Measurements from ENCODE around the gene TTC7B.

The TTC7B gene

GRCh38 chr14:90488256-90488655, 328.0 kb downstream of the TTC7B start:
- H3K27ac Mint-ChIP-seq, result no peak overlapping the region
- no peaks in the 10 kb centered on the region for H3K9me3 Mint-ChIP-seq
- peaks cover 12% of the 10 kb centered on the region for H3K4me1 Mint-ChIP-seq (ENCODE audit: low read depth)
- H3K36me3 Mint-ChIP-seq (ENCODE audit: low read depth), result no peaks in the 10 kb centered on the region
- H3K4me3 Mint-ChIP-seq, result no peak overlapping the region
- DNase-seq, result no peak
- peaks cover 4% of the 10 kb centered on the region for H3K27me3 Mint-ChIP-seq

DNA sequence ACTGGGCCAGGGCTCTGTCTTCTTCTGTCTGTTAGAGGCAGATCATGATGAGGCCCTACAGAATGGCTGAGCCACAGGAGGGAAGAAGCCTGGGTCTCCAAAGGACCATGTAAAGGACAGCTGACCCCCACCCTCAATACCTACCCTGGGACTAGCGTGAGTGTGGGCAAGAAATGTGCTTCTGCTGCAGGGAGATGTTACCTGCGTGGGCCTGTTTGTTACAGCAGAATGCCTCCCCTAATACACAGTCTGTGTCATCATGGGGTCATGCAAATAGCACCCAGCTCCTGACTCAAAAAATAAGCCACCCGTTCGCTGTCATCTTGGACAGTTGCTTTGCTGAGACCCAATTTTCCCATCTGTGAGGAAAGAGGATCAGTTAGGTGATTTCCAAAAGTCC, 328.8 kb downstream of the TTC7B start:
- H3K36me3 Mint-ChIP-seq (ENCODE audit: low read depth), result no peaks in the 10 kb centered on the region
- no peaks in the 10 kb centered on the region for H3K9me3 Mint-ChIP-seq
- H3K27ac Mint-ChIP-seq, result no peak overlapping the region
- H3K27me3 Mint-ChIP-seq, result peaks cover 4% of the 10 kb centered on the region
- H3K4me3 Mint-ChIP-seq, result no peak overlapping the region
- no peak for DNase-seq
- peaks cover 15% of the 10 kb centered on the region for H3K4me1 Mint-ChIP-seq (ENCODE audit: low read depth)

- peaks cover 4% of the 10 kb centered on the region for H3K27me3 Mint-ChIP-seq
- DNase-seq, result no peak
- no peak overlapping the region for H3K27ac Mint-ChIP-seq
- no peak overlapping the region for H3K4me3 Mint-ChIP-seq
- H3K36me3 Mint-ChIP-seq (ENCODE audit: low read depth), result no peaks in the 10 kb centered on the region
- no peaks in the 10 kb centered on the region for H3K9me3 Mint-ChIP-seq
- peaks cover 15% of the 10 kb centered on the region for H3K4me1 Mint-ChIP-seq (ENCODE audit: low read depth)
Observed at GRCh38 chr14:90487031-90487430, 329.2 kb downstream of the TTC7B start.

- no peak for DNase-seq
Observed at GRCh38 chr14:90484291-90484690, 331.9 kb downstream of the TTC7B start.

GRCh38 chr14:90483571-90483974, 332.7 kb downstream of the TTC7B start:
- Mint-ChIP-seq H3K27ac (no peak overlapping the region), H3K4me1 (ENCODE audit: low read depth) (peaks cover 15% of the 10 kb centered on the region), H3K4me3 (no peak overlapping the region), H3K27me3 (peaks cover 9% of the 10 kb centered on the region), H3K9me3 (no peaks in the 10 kb centered on the region), H3K36me3 (ENCODE audit: low read depth) (no peaks in the 10 kb centered on the region)
- peak; percentile 49 for DNase-seq

More at GRCh38 chr14:90484291-90484690, 331.9 kb downstream of the TTC7B start:
- Mint-ChIP-seq H3K27ac (no peak overlapping the region), H3K9me3 (no peaks in the 10 kb centered on the region), H3K27me3 (peaks cover 9% of the 10 kb centered on the region), H3K4me1 (ENCODE audit: low read depth) (peaks cover 15% of the 10 kb centered on the region), H3K36me3 (ENCODE audit: low read depth) (no peaks in the 10 kb centered on the region), H3K4me3 (no peak overlapping the region)

GRCh38 chr14:90483117-90483516, 333.1 kb downstream of the TTC7B start:
- Mint-ChIP-seq H3K4me3 (no peak overlapping the region), H3K27me3 (peaks cover 11% of the 10 kb centered on the region), H3K4me1 (ENCODE audit: low read depth) (peaks cover 15% of the 10 kb centered on the region), H3K36me3 (ENCODE audit: low read depth) (no peaks in the 10 kb centered on the region), H3K27ac (no peak overlapping the region), H3K9me3 (no peaks in the 10 kb centered on the region)
- no peak for DNase-seq

DNA sequence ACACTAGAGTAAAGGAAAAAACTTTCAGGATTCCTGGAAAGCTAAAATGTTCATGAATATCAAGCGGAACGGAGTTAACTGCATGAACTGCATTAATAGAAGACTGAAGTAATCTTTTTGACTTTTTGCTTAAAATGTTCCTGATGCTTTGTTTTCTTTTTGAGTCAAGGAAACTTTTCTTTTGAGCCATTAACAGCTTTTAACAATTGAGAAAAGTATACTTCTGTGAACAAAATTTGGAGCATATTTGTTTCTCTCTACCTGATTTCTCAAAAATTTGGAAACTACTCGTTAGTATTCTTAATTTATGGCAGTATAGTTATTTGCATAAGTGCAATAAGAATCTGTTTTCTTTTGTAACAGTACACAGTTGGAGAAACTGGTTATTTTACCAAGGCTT, 340.9 kb downstream of the TTC7B start:
- DNase-seq, result no peak
- peaks cover 25% of the 10 kb centered on the region for H3K9me3 Mint-ChIP-seq
- H3K36me3 Mint-ChIP-seq (ENCODE audit: low read depth), result no peaks in the 10 kb centered on the region
- H3K27me3 Mint-ChIP-seq, result peaks cover 29% of the 10 kb centered on the region
- no peak overlapping the region for H3K27ac Mint-ChIP-seq
- no peaks in the 10 kb centered on the region for H3K4me1 Mint-ChIP-seq (ENCODE audit: low read depth)
- no peak overlapping the region for H3K4me3 Mint-ChIP-seq

All from activated T-cell treated with anti-CD3 and anti-CD28 coated beads, Interleukin-2, amount 50 U/mL, for 24 hours (primary cell).